Mammary epithelial cell (primary cell): Measurements from ENCODE around the gene OR10K1.

Experiments
- EZH2 ChIP-seq: IDR thresholded peaks from 2 replicates; pipeline ENCODE4 v1.6.1; 2012; ENCODE audit warnings: low read length, inconsistent platforms, borderline replicate concordance
- TF ChIP-seq, protein P1 (sequence below), 2 donors: IDR thresholded peaks in 1 of 2; conservative IDR thresholded peaks in 1 of 2; 2 replicates each; pipeline ENCODE4 v1.5.1; 2011 to 2012; ENCODE audit warnings: inconsistent platforms in 2 of 2, low read length in 2 of 2, mild to moderate bottlenecking in 2 of 2, control low read depth in 1 of 2, low read depth in 1 of 2; ENCODE audit not compliant: insufficient read depth in 1 of 2; ENCODE audit errors: extremely low read depth in 1 of 2

DNA sequence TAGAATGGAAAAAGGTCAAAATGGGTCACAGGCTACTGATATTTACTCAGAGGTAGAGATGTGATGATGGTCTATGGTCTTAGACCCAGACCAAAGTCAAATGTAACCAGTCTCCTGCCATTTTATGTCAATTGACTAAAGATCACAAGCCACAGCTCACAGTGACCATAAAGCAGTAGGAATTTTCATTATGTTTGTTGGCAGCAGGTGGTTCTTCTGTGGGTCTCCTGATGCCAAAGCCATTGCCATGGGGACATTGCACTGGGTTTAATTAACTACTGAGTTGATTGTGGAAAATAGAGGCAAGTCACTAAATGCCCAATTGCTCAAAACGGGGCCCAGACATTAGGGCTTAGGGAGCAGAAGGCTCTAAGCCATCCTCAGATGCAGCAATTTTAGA, 35.5 kb upstream of the OR10K1 start, which contains the start of gene OR10K2:
- TF ChIP-seq, protein P1, sequence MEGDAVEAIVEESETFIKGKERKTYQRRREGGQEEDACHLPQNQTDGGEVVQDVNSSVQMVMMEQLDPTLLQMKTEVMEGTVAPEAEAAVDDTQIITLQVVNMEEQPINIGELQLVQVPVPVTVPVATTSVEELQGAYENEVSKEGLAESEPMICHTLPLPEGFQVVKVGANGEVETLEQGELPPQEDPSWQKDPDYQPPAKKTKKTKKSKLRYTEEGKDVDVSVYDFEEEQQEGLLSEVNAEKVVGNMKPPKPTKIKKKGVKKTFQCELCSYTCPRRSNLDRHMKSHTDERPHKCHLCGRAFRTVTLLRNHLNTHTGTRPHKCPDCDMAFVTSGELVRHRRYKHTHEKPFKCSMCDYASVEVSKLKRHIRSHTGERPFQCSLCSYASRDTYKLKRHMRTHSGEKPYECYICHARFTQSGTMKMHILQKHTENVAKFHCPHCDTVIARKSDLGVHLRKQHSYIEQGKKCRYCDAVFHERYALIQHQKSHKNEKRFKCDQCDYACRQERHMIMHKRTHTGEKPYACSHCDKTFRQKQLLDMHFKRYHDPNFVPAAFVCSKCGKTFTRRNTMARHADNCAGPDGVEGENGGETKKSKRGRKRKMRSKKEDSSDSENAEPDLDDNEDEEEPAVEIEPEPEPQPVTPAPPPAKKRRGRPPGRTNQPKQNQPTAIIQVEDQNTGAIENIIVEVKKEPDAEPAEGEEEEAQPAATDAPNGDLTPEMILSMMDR (conservative IDR thresholded peaks at IDR 0.05 in 1 of 2, IDR thresholded peaks at IDR 0.05 in 1 of 2; ENCODE audit: extremely low read depth in 1 of 2, insufficient read depth in 1 of 2, low read depth in 1 of 2, low read length in 2 of 2): no peak
- no peak for TF ChIP-seq EZH2
